HG02763 (cell line): ENCODE data around the gene SLC41A3.

Experiments used
- ATAC-seq: cut with Tn5 transposase; IDR thresholded peaks from one replicate; pipeline ENCODE4 v1.9.1; 2021; ENCODE audit warnings: mild to moderate bottlenecking, moderate library complexity; ENCODE audit not compliant: unreplicated experiment

Gene SLC41A3

GRCh38 chr3:126121074-126121473 lies 37.1 kb upstream of the SLC41A3 start:
- ATAC-seq, result no peak

GRCh38 chr3:126119976-126120375 lies 36.1 kb upstream of the SLC41A3 start:
- ATAC-seq, result no peak

- ATAC-seq, result no peak
Measured at GRCh38 chr3:126119008-126119675, 35.2 kb upstream of the SLC41A3 start.

GRCh38 chr3:126118591-126118990 lies 34.7 kb upstream of the SLC41A3 start:
- ATAC-seq, result no peak

GRCh38 chr3:126117786-126118185 lies 33.9 kb upstream of the SLC41A3 start:
- ATAC-seq, result no peak

GRCh38 chr3:126117212-126117611 lies 33.3 kb upstream of the SLC41A3 start:
- no peak for ATAC-seq

- no peak for ATAC-seq
Measured at GRCh38 chr3:126116526-126116925, 32.6 kb upstream of the SLC41A3 start.

- no peak for ATAC-seq
Measured at GRCh38 chr3:126114443-126115386, 30.8 kb upstream of the SLC41A3 start.

GRCh38 chr3:126113733-126114442 lies 30.0 kb upstream of the SLC41A3 start:
- no peak for ATAC-seq

GRCh38 chr3:126113238-126113555 lies 29.3 kb upstream of the SLC41A3 start:
- ATAC-seq, result no peak

GRCh38 chr3:126112531-126113237 lies 28.8 kb upstream of the SLC41A3 start:
- no peak for ATAC-seq

- ATAC-seq, result no peak
Measured at GRCh38 chr3:126111566-126112475, 27.9 kb upstream of the SLC41A3 start.

- ATAC-seq, result no peak
Measured at GRCh38 chr3:126111126-126111551, 27.2 kb upstream of the SLC41A3 start.

- no peak for ATAC-seq
Measured at GRCh38 chr3:126110431-126111125, 26.7 kb upstream of the SLC41A3 start.

GRCh38 chr3:126109880-126110235 lies 25.9 kb upstream of the SLC41A3 start:
- no peak for ATAC-seq

- no peak for ATAC-seq
Measured at GRCh38 chr3:126109146-126109879, 25.4 kb upstream of the SLC41A3 start.

- ATAC-seq, result no peak
Measured at GRCh38 chr3:126108676-126109050, 24.7 kb upstream of the SLC41A3 start.

- no peak for ATAC-seq
Measured at GRCh38 chr3:126107957-126108675, 24.2 kb upstream of the SLC41A3 start.
